Trophoblast cell (in vitro differentiated cells and primary cell): ENCODE results near the gene ADAMTSL1.

Experiments used
- DNase-seq, 2 donors: peaks; one replicate each; pipeline ENCODE4 v3.0.0-alpha.2; 2016
- H2AFZ ChIP-seq: 2 replicates; pipeline ENCODE4 v1.6.1; 2013; ENCODE audit warnings: low read length, moderate library complexity, mild to moderate bottlenecking; ENCODE audit not compliant: insufficient read depth, poor library complexity
- H2AK5ac ChIP-seq: 2 replicates; pipeline ENCODE4 v1.6.1; 2013; ENCODE audit warnings: mild to moderate bottlenecking, low read length
- H2BK120ac ChIP-seq: 2 replicates; pipeline ENCODE4 v1.6.1; 2013; ENCODE audit warnings: low read length, mild to moderate bottlenecking, moderate library complexity; ENCODE audit not compliant: insufficient read depth, poor library complexity
- H2BK12ac ChIP-seq: 2 replicates; pipeline ENCODE4 v1.6.1; 2013; ENCODE audit warnings: mild to moderate bottlenecking, low read length, moderate library complexity
- H2BK5ac ChIP-seq: 2 replicates; pipeline ENCODE4 v1.6.1; 2013; ENCODE audit warnings: low read length, low read depth, moderate library complexity, mild to moderate bottlenecking; ENCODE audit not compliant: poor library complexity
- H3K14ac ChIP-seq: 2 replicates; pipeline ENCODE4 v1.6.1; 2013; ENCODE audit warnings: mild to moderate bottlenecking, low read length
- H3K18ac ChIP-seq: 2 replicates; pipeline ENCODE4 v1.6.1; 2013; ENCODE audit warnings: mild to moderate bottlenecking, low read length
- H3K23ac ChIP-seq: 2 replicates; pipeline ENCODE4 v1.6.1; 2013; ENCODE audit warnings: low read length
- H3K27ac ChIP-seq: 2 replicates; pipeline ENCODE4 v1.5.1; 2013; ENCODE audit warnings: low read depth, mild to moderate bottlenecking, inconsistent platforms, low read length, moderate library complexity
- H3K27me3 ChIP-seq: 2 replicates; pipeline ENCODE4 v1.6.1; 2013; ENCODE audit warnings: inconsistent platforms, mild to moderate bottlenecking, low read length, moderate library complexity; ENCODE audit not compliant: insufficient read depth
- H3K36me3 ChIP-seq, 2 experiments: 1 replicate in 1 of 2; 2 replicates in 1 of 2; pipeline ENCODE4 v1.6.1; 2013; ENCODE audit warnings: low read length in 2 of 2, mild to moderate bottlenecking in 2 of 2, moderate library complexity in 1 of 2; ENCODE audit not compliant: insufficient read depth in 2 of 2, control insufficient read depth in 1 of 2
- H3K4ac ChIP-seq: 2 replicates; pipeline ENCODE4 v1.6.1; 2013; ENCODE audit warnings: low read depth, mild to moderate bottlenecking, low read length, moderate library complexity
- H3K4me1 ChIP-seq, 2 experiments: 1 replicate in 1 of 2; 2 replicates in 1 of 2; pipeline ENCODE4 v1.6.1; 2013; ENCODE audit warnings: low read length in 2 of 2, mild to moderate bottlenecking in 2 of 2, moderate library complexity in 1 of 2; ENCODE audit not compliant: insufficient read depth in 2 of 2, control insufficient read depth in 1 of 2
- H3K4me2 ChIP-seq: 2 replicates; pipeline ENCODE4 v1.6.1; 2013; ENCODE audit warnings: inconsistent platforms, mild to moderate bottlenecking, low read length, moderate library complexity
- H3K4me3 ChIP-seq: 2 replicates; pipeline ENCODE4 v1.5.1; 2013; ENCODE audit warnings: mild to moderate bottlenecking, low read depth, low read length, inconsistent platforms
- H3K79me1 ChIP-seq: one replicate; pipeline ENCODE4 v1.6.1; 2013; ENCODE audit warnings: low read length
- H3K79me2 ChIP-seq: 2 replicates; pipeline ENCODE4 v1.6.1; 2013; ENCODE audit warnings: low read length, mild to moderate bottlenecking; ENCODE audit not compliant: control insufficient read depth, insufficient read depth, poor library complexity
- H3K9ac ChIP-seq: 2 replicates; pipeline ENCODE4 v1.6.1; 2013; ENCODE audit warnings: mild to moderate bottlenecking, low read length
- H3K9me3 ChIP-seq: 2 replicates; pipeline ENCODE4 v1.6.1; 2013; ENCODE audit warnings: low read depth, mild to moderate bottlenecking, control low read depth, inconsistent platforms, low read length; ENCODE audit not compliant: insufficient read depth
- H4K12ac ChIP-seq: 2 replicates; pipeline ENCODE4 v1.6.1; 2013; ENCODE audit warnings: low read depth, mild to moderate bottlenecking, low read length, moderate library complexity
- H4K8ac ChIP-seq: 2 replicates; pipeline ENCODE4 v1.6.1; 2013; ENCODE audit warnings: low read depth, mild to moderate bottlenecking, low read length, moderate library complexity
- H4K91ac ChIP-seq: one replicate; pipeline ENCODE4 v1.6.1; 2013; ENCODE audit warnings: low read depth, mild to moderate bottlenecking, low read length, moderate library complexity
- WGBS: extraction: QIAGEN DNeasy Blood & Tissue Kit; methylation state at CpG from one replicate; pipeline ENCODE4 v1.1.7; 2013; ENCODE audit warnings: missing lambda C conversion rate; ENCODE audit not compliant: insufficient read length, insufficient coverage; ENCODE audit errors: extremely low coverage; 5-methylcytosine and 5-hydroxymethylcytosine counted together

ADAMTSL1 gene

DNA sequence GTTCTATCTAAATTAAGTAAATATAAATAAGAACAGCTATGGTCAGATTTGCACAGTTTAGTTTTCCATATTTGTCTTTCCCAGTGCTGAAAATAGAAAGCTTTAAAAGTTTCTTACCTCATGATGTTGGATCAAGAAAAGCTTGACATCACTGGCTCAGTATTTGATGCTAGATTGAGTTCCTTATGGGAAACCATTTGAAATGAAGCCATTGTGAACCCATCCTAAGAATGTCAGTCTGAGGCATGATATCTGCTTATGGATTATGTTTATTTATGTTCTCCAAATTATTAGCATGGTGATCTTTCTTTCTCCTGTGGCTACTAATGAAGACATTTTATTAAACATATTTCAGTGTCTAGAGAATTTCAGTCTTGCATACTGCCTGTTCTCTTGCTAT lies 143.0 kb downstream of the ADAMTSL1 start:
- no peak for DNase-seq
- Histone ChIP-seq H3K36me3 (no peaks in the 10 kb centered on the region), H3K4me1 (no peaks in the 10 kb centered on the region), H4K91ac (no peak overlapping the region), H2AK5ac (no peak overlapping the region), H3K9me3 (no peaks in the 10 kb centered on the region), H4K12ac (no peak overlapping the region), H4K8ac (no peak overlapping the region), H3K79me2 (no peaks in the 10 kb centered on the region), H2BK12ac (no peak overlapping the region), H3K18ac (no peak overlapping the region), H3K27me3 (no peaks in the 10 kb centered on the region), H3K4me2 (no peak overlapping the region), H3K4ac (no peak overlapping the region), H3K27ac (no peak overlapping the region), H2BK5ac (no peak overlapping the region), H2BK120ac (no peak overlapping the region), H3K79me1 (no peaks in the 10 kb centered on the region), H2AFZ (no peak overlapping the region), H3K4me3 (no peak overlapping the region), H3K23ac (no peak overlapping the region), H3K14ac (no peak overlapping the region), H3K9ac (no peak overlapping the region)

DNA sequence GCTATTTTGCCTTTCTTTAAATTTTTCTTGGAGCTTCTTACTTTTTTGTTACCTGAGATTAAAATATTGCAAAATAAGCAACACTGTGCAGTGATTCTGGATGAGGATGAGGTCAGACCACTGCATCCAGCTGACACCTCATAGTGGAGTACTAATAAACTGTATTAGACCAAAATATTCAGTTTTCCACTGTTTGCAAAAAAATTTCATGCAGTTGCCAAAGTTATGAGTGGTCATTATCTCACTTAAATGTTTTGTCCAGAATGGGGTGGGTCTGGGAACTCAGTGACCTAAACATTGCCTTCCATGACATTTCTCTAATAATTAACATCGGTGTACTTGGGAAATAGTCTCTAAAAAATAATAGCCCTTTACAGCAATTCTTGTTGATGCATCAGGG lies 143.8 kb downstream of the ADAMTSL1 start:
- no peak overlapping the region for H3K18ac ChIP-seq
- H3K4ac ChIP-seq = no peak overlapping the region
- no peak overlapping the region for H2BK5ac ChIP-seq
- no peaks in the 10 kb centered on the region for H3K9me3 ChIP-seq
- no CpG with 5 or more reads among the region's 1 CpG for WGBS
- no peak overlapping the region for H4K8ac ChIP-seq
- H4K12ac ChIP-seq = no peak overlapping the region
- no peaks in the 10 kb centered on the region for H3K79me1 ChIP-seq
- H2AFZ ChIP-seq = no peak overlapping the region
- H3K4me2 ChIP-seq = no peak overlapping the region
- no peaks in the 10 kb centered on the region for H3K79me2 ChIP-seq
- no peak overlapping the region for H2BK120ac ChIP-seq
- H2AK5ac ChIP-seq = no peak overlapping the region
- no peak for DNase-seq
- no peak overlapping the region for H3K14ac ChIP-seq
- H3K27me3 ChIP-seq = no peaks in the 10 kb centered on the region
- no peak overlapping the region for H3K4me3 ChIP-seq
- H3K4me1 ChIP-seq = no peaks in the 10 kb centered on the region
- H2BK12ac ChIP-seq = no peak overlapping the region
- no peak overlapping the region for H4K91ac ChIP-seq
- H3K27ac ChIP-seq = no peak overlapping the region
- H3K36me3 ChIP-seq = no peaks in the 10 kb centered on the region
- no peak overlapping the region for H3K9ac ChIP-seq
- no peak overlapping the region for H3K23ac ChIP-seq

DNA sequence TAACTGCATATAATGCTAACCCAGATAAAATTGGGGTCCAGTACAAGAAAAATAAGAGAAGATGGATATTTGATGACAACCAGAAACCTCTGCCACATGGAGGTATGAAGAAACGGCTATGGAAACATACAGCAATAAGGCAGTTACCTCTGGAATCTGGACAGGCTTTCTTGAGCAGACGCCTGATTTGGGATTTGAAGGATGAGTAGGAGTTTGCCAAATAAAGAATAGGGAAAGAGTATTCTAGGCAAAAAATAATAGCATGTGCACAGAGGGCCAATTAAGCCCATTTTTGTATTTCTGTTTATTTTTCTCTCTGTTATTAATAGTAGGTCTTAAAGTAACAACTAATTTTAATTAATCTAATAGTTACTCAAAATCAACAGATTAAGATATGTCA lies 144.9 kb downstream of the ADAMTSL1 start:
- H3K4me3 ChIP-seq = no peak overlapping the region
- no peak overlapping the region for H4K8ac ChIP-seq
- H2BK5ac ChIP-seq = no peak overlapping the region
- no peak overlapping the region for H2BK120ac ChIP-seq
- no peak overlapping the region for H2AFZ ChIP-seq
- no peak overlapping the region for H3K4me2 ChIP-seq
- no peak overlapping the region for H3K4ac ChIP-seq
- no peak overlapping the region for H2AK5ac ChIP-seq
- no peaks in the 10 kb centered on the region for H3K4me1 ChIP-seq
- no peaks in the 10 kb centered on the region for H3K9me3 ChIP-seq
- no peaks in the 10 kb centered on the region for H3K79me2 ChIP-seq
- H3K18ac ChIP-seq = no peak overlapping the region
- no CpG with 5 or more reads among the region's 2 CpGs for WGBS
- DNase-seq = no peak
- H3K14ac ChIP-seq = no peak overlapping the region
- no peaks in the 10 kb centered on the region for H3K79me1 ChIP-seq
- H4K91ac ChIP-seq = no peak overlapping the region
- no peak overlapping the region for H3K9ac ChIP-seq
- H4K12ac ChIP-seq = no peak overlapping the region
- no peaks in the 10 kb centered on the region for H3K36me3 ChIP-seq
- H3K27me3 ChIP-seq = no peaks in the 10 kb centered on the region
- no peak overlapping the region for H3K27ac ChIP-seq
- H2BK12ac ChIP-seq = no peak overlapping the region
- H3K23ac ChIP-seq = no peak overlapping the region

DNA sequence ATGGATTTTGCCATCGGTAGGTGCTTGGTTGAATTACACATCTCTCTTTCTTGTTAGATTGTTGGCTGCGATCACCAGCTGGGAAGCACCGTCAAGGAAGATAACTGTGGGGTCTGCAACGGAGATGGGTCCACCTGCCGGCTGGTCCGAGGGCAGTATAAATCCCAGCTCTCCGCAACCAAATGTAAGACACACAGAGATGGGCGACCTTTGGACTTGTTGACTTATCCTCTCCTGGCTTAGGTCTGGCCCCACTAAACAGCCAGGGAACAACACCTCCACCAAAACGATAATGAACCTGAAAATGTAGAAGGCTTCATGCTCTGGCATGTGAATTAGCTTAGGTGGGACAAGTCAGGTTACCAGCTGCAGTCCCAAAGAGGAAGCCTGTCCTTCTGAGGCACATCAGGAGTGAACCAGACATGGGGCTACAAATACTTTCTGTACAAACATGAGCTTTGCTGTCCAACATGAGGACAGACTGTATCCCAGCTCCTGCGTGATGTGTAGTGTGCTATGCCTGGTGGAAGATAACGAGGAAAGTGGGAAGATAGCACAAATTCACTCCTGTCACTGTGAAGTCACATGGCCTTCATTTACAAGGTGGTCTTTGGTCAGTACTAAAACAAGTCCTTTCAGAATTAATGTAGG lies 148.4 kb downstream of the ADAMTSL1 start:
- no CpG with 5 or more reads among the region's 11 CpGs for WGBS
- H3K4me1 ChIP-seq = no peaks in the 10 kb centered on the region

More for the DNA sequence above, 148.4 kb downstream of the ADAMTSL1 start:
- Histone ChIP-seq H2BK120ac (no peak overlapping the region), H3K79me2 (no peaks in the 10 kb centered on the region), H2BK5ac (no peak overlapping the region), H3K4me3 (no peak overlapping the region), H3K14ac (no peak overlapping the region), H3K27ac (no peak overlapping the region), H3K36me3 (no peaks in the 10 kb centered on the region), H3K9ac (no peak overlapping the region), H3K79me1 (no peaks in the 10 kb centered on the region), H3K4me2 (no peak overlapping the region), H2AK5ac (no peak overlapping the region), H3K4ac (no peak overlapping the region), H2AFZ (no peak overlapping the region), H3K9me3 (no peaks in the 10 kb centered on the region), H3K23ac (no peak overlapping the region), H4K91ac (no peak overlapping the region), H4K8ac (no peak overlapping the region), H4K12ac (no peak overlapping the region), H2BK12ac (no peak overlapping the region), H3K18ac (no peak overlapping the region), H3K27me3 (no peaks in the 10 kb centered on the region)
- DNase-seq = no peak
